ENCODE measurements around the gene ITGB7.

Gene ITGB7

GRCh38 chr12:53207042-53207441, at the start of gene ITGB7:
Gene ITGB7 (minus strand): TSS chr12:53207251. CDS start chr12:53200443, 6,808 bp downstream.
- H3K36me3 Mint-ChIP-seq (ENCODE audit: low read depth): peaks cover 29% of the 10 kb centered on the region
- H3K27ac Mint-ChIP-seq: peak within 1 kb of the TSS; percentile 81
- peaks cover 64% of the 10 kb centered on the region for H3K4me1 Mint-ChIP-seq (ENCODE audit: low read depth)
- no peaks in the 10 kb centered on the region for H3K27me3 Mint-ChIP-seq
- no peaks in the 10 kb centered on the region for H3K9me3 Mint-ChIP-seq
- peak within 1 kb of the TSS; percentile 54 for H3K4me3 Mint-ChIP-seq
- intact Hi-C loops (cut with micrococcal nuclease): no loop called here

GRCh38 chr12:53255996-53256395, 48.9 kb upstream of the ITGB7 start:
- Mint-ChIP-seq H3K9me3 (no peaks in the 10 kb centered on the region), H3K4me3 (no peak overlapping the region), H3K27ac (no peak overlapping the region), H3K36me3 (ENCODE audit: low read depth) (peaks cover 37% of the 10 kb centered on the region), H3K4me1 (ENCODE audit: low read depth) (peaks cover 54% of the 10 kb centered on the region), H3K27me3 (no peaks in the 10 kb centered on the region)
- intact Hi-C loops (cut with micrococcal nuclease): no loop called here

GRCh38 chr12:53254816-53255545, 47.9 kb upstream of the ITGB7 start:
- no peak overlapping the region for H3K4me3 Mint-ChIP-seq
- H3K27me3 Mint-ChIP-seq: no peaks in the 10 kb centered on the region
- peaks cover 37% of the 10 kb centered on the region for H3K36me3 Mint-ChIP-seq (ENCODE audit: low read depth)
- intact Hi-C loops (cut with micrococcal nuclease): loop anchor here (5.0 kb wide), 1 partner anchor 42 kb away; the partner anchor contains the start of genes MYG1 and PFDN5
- no peak overlapping the region for H3K27ac Mint-ChIP-seq
- H3K9me3 Mint-ChIP-seq: no peaks in the 10 kb centered on the region
- peaks cover 61% of the 10 kb centered on the region for H3K4me1 Mint-ChIP-seq (ENCODE audit: low read depth)

GRCh38 chr12:53253298-53253697, 46.2 kb upstream of the ITGB7 start:
- H3K27me3 Mint-ChIP-seq: no peaks in the 10 kb centered on the region
- H3K27ac Mint-ChIP-seq: peak overlapping the region; percentile 94
- H3K9me3 Mint-ChIP-seq: no peaks in the 10 kb centered on the region
- peak overlapping the region; percentile 99 for H3K4me3 Mint-ChIP-seq
- intact Hi-C loops (cut with micrococcal nuclease): loop anchor here (2.0 to 5.0 kb wide), 2 partner anchors 32 to 44 kb away; partner anchors contain the start of genes MYG1 and PFDN5
- peaks cover 54% of the 10 kb centered on the region for H3K4me1 Mint-ChIP-seq (ENCODE audit: low read depth)
- peaks cover 37% of the 10 kb centered on the region for H3K36me3 Mint-ChIP-seq (ENCODE audit: low read depth)

GRCh38 chr12:53252349-53252916, 45.4 kb upstream of the ITGB7 start:
- Mint-ChIP-seq H3K4me3 (peak overlapping the region; percentile 99), H3K4me1 (ENCODE audit: low read depth) (peaks cover 54% of the 10 kb centered on the region), H3K36me3 (ENCODE audit: low read depth) (peaks cover 37% of the 10 kb centered on the region), H3K27ac (peak overlapping the region; percentile 94), H3K27me3 (no peaks in the 10 kb centered on the region), H3K9me3 (no peaks in the 10 kb centered on the region)
- intact Hi-C loops (cut with micrococcal nuclease): loop anchor here (1.0 to 5.0 kb wide), 3 partner anchors 15 to 45 kb away; partner anchors contain the start of genes MYG1 and PFDN5

GRCh38 chr12:53251477-53252348, 44.7 kb upstream of the ITGB7 start:
- H3K4me1 Mint-ChIP-seq (ENCODE audit: low read depth): peaks cover 59% of the 10 kb centered on the region
- peak overlapping the region; percentile 99 for H3K4me3 Mint-ChIP-seq
- H3K36me3 Mint-ChIP-seq (ENCODE audit: low read depth): peaks cover 37% of the 10 kb centered on the region
- no peaks in the 10 kb centered on the region for H3K27me3 Mint-ChIP-seq
- intact Hi-C loops (cut with micrococcal nuclease): loop anchor here (1.0 to 5.0 kb wide), 3 partner anchors 16 to 46 kb away; partner anchors contain the start of genes MYG1 and PFDN5
- H3K9me3 Mint-ChIP-seq: no peaks in the 10 kb centered on the region
- H3K27ac Mint-ChIP-seq: peak overlapping the region; percentile 94

GRCh38 chr12:53245286-53245685, 38.2 kb upstream of the ITGB7 start:
- intact Hi-C loops (cut with micrococcal nuclease): no loop called here
- peaks cover 31% of the 10 kb centered on the region for H3K4me1 Mint-ChIP-seq (ENCODE audit: low read depth)
- no peak overlapping the region for H3K27ac Mint-ChIP-seq
- H3K36me3 Mint-ChIP-seq (ENCODE audit: low read depth): no peaks in the 10 kb centered on the region
- H3K27me3 Mint-ChIP-seq: peaks cover 24% of the 10 kb centered on the region
- H3K4me3 Mint-ChIP-seq: no peak overlapping the region
- no peaks in the 10 kb centered on the region for H3K9me3 Mint-ChIP-seq

- Mint-ChIP-seq H3K4me3 (no peak overlapping the region), H3K27me3 (peaks cover 26% of the 10 kb centered on the region), H3K9me3 (no peaks in the 10 kb centered on the region), H3K4me1 (ENCODE audit: low read depth) (peaks cover 31% of the 10 kb centered on the region), H3K36me3 (ENCODE audit: low read depth) (no peaks in the 10 kb centered on the region), H3K27ac (no peak overlapping the region)
- intact Hi-C loops (cut with micrococcal nuclease): no loop called here
Measured at GRCh38 chr12:53244337-53244736, 37.3 kb upstream of the ITGB7 start.

GRCh38 chr12:53241623-53242412, 34.8 kb upstream of the ITGB7 start:
- Mint-ChIP-seq H3K27ac (peak overlapping the region; percentile 35), H3K27me3 (peaks cover 36% of the 10 kb centered on the region), H3K9me3 (no peaks in the 10 kb centered on the region), H3K4me1 (ENCODE audit: low read depth) (peaks cover 29% of the 10 kb centered on the region), H3K4me3 (no peak overlapping the region), H3K36me3 (ENCODE audit: low read depth) (no peaks in the 10 kb centered on the region)
- intact Hi-C loops (cut with micrococcal nuclease): no loop called here

GRCh38 chr12:53239643-53240258, 32.7 kb upstream of the ITGB7 start:
- Mint-ChIP-seq H3K27me3 (peaks cover 53% of the 10 kb centered on the region), H3K4me1 (ENCODE audit: low read depth) (peaks cover 31% of the 10 kb centered on the region), H3K27ac (no peak overlapping the region)

GRCh38 chr12:53236443-53237111, 29.5 kb upstream of the ITGB7 start:
- intact Hi-C loops (cut with micrococcal nuclease): no loop called here
- Mint-ChIP-seq H3K4me1 (ENCODE audit: low read depth) (peaks cover 41% of the 10 kb centered on the region), H3K36me3 (ENCODE audit: low read depth) (no peaks in the 10 kb centered on the region), H3K9me3 (no peaks in the 10 kb centered on the region), H3K27ac (no peak overlapping the region), H3K27me3 (peaks cover 57% of the 10 kb centered on the region), H3K4me3 (no peak overlapping the region)

More at GRCh38 chr12:53239643-53240258, 32.7 kb upstream of the ITGB7 start:
- intact Hi-C loops (cut with micrococcal nuclease): no loop called here
- no peak overlapping the region for H3K4me3 Mint-ChIP-seq
- H3K36me3 Mint-ChIP-seq (ENCODE audit: low read depth): no peaks in the 10 kb centered on the region
- H3K9me3 Mint-ChIP-seq: no peaks in the 10 kb centered on the region

- Mint-ChIP-seq H3K4me3 (no peak overlapping the region), H3K36me3 (ENCODE audit: low read depth) (no peaks in the 10 kb centered on the region), H3K9me3 (no peaks in the 10 kb centered on the region), H3K27me3 (peaks cover 60% of the 10 kb centered on the region), H3K4me1 (ENCODE audit: low read depth) (peaks cover 35% of the 10 kb centered on the region), H3K27ac (no peak overlapping the region)
- intact Hi-C loops (cut with micrococcal nuclease): no loop called here
Measured at GRCh38 chr12:53235742-53236442, 28.8 kb upstream of the ITGB7 start.

Data from dendritic cell treated with granulocyte-macrophage colony-stimulating factor and Interleukin-4, amounts not matched to agents 40 ng/mL and 50 ng/mL, for 4 days (primary cell).